Measurements from ENCODE around the gene BHLHA9.
"Not testable (repeated sequence)": the region's sequence is repeated elsewhere in the genome, so short reads cannot be mapped to it uniquely, and the experiment has no call there.

The BHLHA9 gene

DNA sequence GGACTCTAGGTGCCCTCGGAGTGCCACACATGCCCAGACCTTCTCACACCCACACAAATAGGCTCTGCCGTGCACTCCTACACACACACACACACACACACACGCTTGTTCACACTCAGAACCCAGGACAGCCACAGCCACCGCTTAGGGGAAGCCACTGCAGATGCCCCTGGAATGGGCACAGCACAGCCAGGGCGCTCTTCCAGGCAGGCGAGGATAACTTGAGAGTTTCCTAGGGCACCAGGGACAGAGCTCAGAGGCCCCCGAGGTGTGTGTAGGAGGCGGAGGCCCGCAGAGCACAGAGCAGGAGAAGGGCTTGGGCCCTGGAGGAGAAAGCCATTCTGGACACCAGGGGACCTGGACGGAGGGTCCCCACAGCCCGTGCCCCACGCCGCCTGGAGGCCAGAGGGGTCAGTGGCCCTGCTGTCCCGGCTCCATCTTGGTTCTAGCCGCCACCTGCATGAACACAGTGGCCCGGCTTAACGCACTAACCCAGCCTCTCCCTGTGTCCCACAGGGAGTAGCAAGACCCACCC, 30.2 kb downstream of the BHLHA9 start:
- DNase-seq: no peak

DNA sequence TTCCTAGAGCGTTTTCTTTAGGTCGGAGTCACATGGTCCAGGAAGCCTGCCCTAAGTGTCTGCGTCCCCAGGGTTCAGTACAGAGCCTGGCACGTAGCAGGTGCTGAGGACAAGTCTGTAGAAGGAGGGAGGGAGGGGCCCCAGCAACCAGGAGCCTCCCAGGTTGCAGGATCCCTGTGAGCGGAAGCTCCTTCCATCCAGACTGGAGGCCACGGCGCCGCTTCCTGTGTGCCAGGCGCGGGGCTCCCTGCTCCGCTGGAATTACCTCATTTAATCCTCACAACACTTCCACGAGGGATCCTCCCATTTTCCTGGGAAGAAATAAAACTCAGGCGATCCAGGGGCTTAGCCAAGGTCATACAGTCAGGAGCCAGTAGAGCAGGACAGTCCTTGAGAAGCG, 31.3 kb downstream of the BHLHA9 start:
- no peak for DNase-seq

DNA sequence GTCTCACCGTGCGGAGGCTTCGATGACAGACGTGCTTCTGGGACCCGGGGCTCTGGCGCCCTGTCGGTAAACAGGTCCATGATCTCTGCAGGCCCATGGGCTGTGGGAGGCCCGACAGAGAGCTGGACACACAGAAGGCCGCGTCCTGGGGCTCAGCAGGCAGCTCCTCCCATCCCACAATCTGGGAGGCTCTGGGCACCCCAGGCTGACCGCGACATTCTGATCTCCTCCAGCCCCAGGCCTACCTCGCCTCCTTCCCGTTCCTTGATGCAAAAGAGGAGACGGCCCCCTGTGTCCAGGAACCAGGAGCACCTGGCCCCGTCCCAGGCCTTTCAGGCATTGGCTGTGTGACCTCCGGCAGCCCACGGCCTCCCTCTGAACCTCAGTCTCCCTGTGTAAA, 32.5 kb downstream of the BHLHA9 start:
- no peak for DNase-seq

DNA sequence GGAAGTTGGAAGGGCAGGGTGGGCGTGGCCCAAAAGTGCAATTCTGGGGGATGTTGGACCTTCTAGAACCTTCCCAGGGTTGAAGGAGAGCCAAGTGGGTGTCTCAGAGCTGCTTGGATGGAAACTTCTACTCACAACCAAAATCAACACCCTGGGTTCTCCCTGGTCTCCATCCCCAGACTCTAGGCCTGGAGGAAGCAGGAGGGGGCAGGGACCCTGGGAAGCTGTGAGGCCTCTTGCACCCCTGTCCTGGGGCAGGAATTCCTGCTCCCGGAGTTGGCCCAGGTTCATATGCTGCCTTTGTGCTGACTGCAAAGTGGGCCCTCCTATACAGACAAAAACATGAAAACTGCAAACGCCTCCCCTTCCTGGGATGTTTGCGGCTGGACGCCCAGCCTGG, 34.3 kb downstream of the BHLHA9 start:
- no peak for DNase-seq

DNA sequence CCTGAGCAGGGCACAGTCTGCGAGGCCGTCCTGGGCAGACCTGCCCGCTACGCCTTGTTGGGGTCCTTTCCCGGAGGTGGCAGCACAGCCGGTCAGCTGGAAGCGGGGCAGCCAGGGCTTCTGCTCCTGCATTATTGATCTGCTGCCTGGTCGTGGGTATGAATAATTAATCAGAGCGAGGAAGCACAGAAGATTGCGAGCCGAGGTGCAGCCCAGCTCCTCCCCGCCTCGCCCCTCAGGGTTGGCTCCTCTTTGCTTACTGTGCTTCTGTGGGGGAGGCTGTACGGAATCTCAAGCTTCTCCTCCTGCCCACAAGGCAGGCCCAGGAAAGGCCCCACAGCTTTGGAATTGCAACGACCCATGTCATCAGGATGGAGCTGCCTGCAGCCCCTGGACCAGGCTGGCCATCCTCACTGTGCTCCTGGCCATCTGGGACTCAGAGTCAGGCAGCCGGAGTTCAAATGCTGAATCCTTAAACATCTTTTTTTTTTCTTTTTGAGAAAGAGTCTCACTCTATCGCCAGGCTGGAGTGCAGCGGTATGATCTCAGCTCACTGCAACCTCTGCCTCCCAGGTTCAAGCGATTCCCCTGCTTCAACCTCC, 34.8 kb downstream of the BHLHA9 start:
- no peak for DNase-seq

DNA sequence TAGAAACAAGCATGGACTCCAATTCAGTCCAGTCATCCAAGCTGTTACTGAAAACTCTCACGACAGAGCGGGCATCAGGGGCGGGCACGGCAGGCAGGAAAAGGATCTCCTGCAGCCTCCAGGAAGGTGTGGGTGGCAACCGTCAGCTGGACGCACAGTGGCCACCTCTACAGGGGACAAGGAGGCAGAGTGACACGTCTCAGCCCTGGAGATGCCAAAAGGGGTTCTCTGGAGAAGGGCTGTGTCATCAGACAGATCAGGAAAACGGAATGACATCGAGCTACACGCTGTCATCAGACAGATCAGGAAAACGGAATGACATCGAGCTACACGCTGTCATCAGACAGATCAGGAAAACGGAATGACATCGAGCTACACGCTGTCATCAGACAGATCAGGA, 37.6 kb downstream of the BHLHA9 start:
- DNase-seq: not testable (repeated sequence)

DNA sequence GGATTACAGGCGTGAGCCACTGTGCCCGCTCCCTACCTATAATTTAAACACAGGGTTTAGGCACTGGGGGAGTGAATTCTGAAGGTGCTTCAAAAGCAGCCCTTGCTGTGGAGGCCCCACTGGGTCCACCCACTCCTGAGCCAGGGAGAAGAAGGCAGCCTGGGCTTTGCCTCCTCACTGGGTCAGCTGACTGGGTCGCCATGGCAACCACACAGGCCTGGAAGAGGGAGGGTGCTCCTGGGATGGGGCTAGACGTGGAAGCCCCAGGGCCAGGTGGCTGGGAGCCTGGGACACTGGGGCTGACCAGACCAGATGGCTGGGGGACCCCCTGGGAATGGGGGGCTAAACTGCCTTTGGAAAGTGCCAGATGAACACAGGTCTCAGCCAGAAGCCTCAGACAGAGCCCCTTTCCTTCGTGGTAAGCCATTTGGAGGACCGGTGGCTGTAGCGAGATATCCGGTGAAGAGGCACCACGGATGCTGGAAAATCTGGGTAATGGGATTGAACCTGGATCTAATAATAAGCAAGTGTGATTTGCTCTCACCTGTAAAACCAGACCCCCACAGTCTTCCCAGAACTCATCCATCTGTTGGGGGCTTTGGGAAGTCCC, 42.1 kb downstream of the BHLHA9 start:
- DNase-seq: no peak

DNA sequence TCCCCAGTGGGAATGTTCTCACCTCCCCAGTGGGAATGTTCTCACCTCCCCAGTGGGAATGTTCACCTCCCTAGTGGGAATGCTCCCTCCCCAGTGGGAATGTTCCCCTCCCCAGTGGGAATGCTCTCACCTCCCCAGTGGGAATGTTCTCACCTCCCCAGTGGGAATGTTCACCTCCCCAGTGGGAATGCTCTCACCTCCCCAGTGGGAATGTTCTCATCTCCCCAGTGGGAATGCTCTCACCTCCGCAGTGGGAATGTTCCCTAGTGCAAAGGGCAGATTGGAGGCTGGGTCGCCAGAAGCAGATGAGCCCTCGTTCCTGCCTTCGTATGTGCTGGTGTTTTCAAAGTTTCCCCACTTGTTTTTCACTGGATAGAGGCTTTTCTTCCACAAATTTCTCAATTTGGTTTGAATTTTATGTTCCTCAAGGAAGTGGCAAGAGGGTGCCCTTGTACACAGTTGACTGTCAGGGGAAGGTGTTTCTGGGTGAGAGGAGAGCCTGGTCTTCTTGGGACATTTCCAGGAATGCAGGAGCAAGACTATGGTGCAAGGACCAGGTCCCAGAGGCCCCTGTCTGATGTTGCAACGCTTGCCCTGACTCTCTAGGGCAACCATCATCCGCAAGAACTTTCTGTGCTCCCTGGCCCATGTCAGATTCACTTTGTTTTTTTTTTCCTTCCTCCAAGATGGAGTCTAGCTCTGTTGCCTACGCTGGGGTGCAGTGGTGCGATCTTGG, 43.2 kb downstream of the BHLHA9 start:
- DNase-seq: no peak

DNA sequence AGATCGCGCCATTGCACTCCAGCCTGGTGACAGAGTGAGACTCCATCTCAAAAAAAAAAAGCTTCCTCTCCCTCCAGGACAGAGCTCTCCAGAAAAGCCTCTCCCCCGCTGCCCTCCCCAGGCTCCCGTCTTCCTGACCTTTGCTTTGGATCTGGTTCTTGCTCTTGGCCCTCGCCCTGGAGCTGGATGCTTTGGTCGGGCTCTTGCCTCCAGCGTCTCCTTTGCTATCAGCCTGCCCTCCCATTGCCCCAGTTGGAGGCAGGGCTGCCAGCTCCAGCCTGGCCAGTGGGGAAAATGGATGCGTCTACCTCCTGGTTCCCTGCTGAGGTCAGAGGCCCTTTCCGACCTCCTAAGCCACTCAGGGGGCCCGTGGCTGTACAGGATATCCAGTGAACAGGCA, 45.2 kb downstream of the BHLHA9 start:
- no peak for DNase-seq

DNA sequence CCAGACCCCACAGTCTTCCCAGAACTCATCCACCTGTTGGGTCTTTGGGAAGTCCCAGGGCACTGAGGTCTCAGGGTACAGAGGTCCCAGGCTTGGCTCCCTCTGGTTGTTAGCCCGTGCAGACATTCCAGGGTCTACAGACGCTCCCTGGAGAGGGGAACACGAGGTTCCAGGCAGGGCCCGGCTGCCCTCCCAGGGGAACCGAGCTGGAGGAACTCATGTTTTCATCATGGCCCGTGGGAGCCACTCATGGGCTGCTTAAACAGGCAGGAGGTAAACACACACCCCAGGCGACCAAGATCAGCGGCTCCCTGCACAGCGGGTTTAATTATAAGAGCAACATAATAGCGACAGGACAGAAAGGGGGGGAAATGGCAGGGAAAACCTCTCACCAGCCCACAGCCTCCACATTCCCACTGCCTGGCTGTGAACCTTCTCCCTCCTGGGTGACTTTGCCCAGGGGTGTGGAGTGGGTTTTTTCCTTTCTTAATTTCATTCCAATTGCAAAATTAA, 45.7 kb downstream of the BHLHA9 start:
- DNase-seq: no peak

All from right kidney (tissue), 1 donor.